ENCODE measurements around the gene PITX3. TPM values are rescaled to one million over a fixed set of nuclear protein-coding genes. Genes with fewer than 3 reads are reported as not detected.
A peak's percentile ranks its signal among the peaks of the same experiment; 100 is the strongest.

PITX3 gene
- total RNA-seq, 2 experiments from 2014 or later, result not detected

- H3K27me3 Mint-ChIP-seq, result peaks cover 48% of the 10 kb centered on the region
- no peaks in the 10 kb centered on the region for H3K9me3 Mint-ChIP-seq
- CTCF ChIA-PET, result interaction anchor here (0.9 to 12.8 kb wide), 4 partner anchors 65 to 269 kb away, joined by 3 to 593 read pairs (median 4); no protein-coding TSS in a partner anchor
- peaks cover 10% of the 10 kb centered on the region for H3K4me1 Mint-ChIP-seq
- H3K36me3 Mint-ChIP-seq (ENCODE audit: low read depth), result no peaks in the 10 kb centered on the region
- no peak overlapping the region for H3K4me3 Mint-ChIP-seq
- POLR2A ChIA-PET, result interaction anchor here (4.7 kb wide), 1 partner anchor 10 kb away, joined by 16 read pairs; the partner anchor contains the start of gene GBF1
- no peak for DNase-seq
- H3K27ac Mint-ChIP-seq, result no peak overlapping the region
Measured at GRCh38 chr10:102234888-102235597, 6.3 kb downstream of the PITX3 start.

- POLR2A ChIA-PET, result interaction anchor here (4.7 kb wide), 1 partner anchor 11 kb away, joined by 16 read pairs; the partner anchor contains the start of gene GBF1
- H3K36me3 Mint-ChIP-seq (ENCODE audit: low read depth), result no peaks in the 10 kb centered on the region
- no peak for DNase-seq
Measured at GRCh38 chr10:102233997-102234396, 7.3 kb downstream of the PITX3 start.

GRCh38 chr10:102231357-102232318 lies 9.7 kb downstream of the PITX3 start:
- peaks cover 55% of the 10 kb centered on the region for H3K27me3 Mint-ChIP-seq

More at GRCh38 chr10:102233997-102234396, 7.3 kb downstream of the PITX3 start:
- H3K4me1 Mint-ChIP-seq, result peaks cover 13% of the 10 kb centered on the region
- CTCF ChIA-PET, result interaction anchor here (2.1 to 12.8 kb wide), 2 partner anchors 64 to 118 kb away, joined by 6 to 593 read pairs; no protein-coding TSS in a partner anchor
- peaks cover 47% of the 10 kb centered on the region for H3K27me3 Mint-ChIP-seq
- H3K27ac Mint-ChIP-seq, result no peak overlapping the region
- H3K9me3 Mint-ChIP-seq, result no peaks in the 10 kb centered on the region
- no peak overlapping the region for H3K4me3 Mint-ChIP-seq

GRCh38 chr10:102230861-102231356 lies 10.4 kb downstream of the PITX3 start:
- H3K36me3 Mint-ChIP-seq (ENCODE audit: low read depth), result no peaks in the 10 kb centered on the region
- H3K27ac Mint-ChIP-seq, result no peak overlapping the region
- DNase-seq, result peak; percentile 61
- no peaks in the 10 kb centered on the region for H3K9me3 Mint-ChIP-seq
- H3K4me1 Mint-ChIP-seq, result peaks cover 24% of the 10 kb centered on the region
- CTCF ChIA-PET, result interaction anchor here (0.6 to 12.8 kb wide), 49 partner anchors 9 to 415 kb away, joined by 3 to 593 read pairs (median 7); partner anchors contain the start of genes ACTR1A, C10orf95, CUEDC2 and FBXL15
- H3K4me3 Mint-ChIP-seq, result peak overlapping the region; percentile 73
- H3K27me3 Mint-ChIP-seq, result peaks cover 63% of the 10 kb centered on the region
- POLR2A ChIA-PET, result interaction anchor here (0.7 to 4.3 kb wide), 12 partner anchors 15 to 220 kb away, joined by 3 to 39 read pairs (median 6); partner anchors contain the start of genes C10orf95, FBXL15, GBF1 and NFKB2

More at GRCh38 chr10:102231357-102232318, 9.7 kb downstream of the PITX3 start:
- DNase-seq, result peak; percentile 75
- H3K27ac Mint-ChIP-seq, result no peak overlapping the region
- H3K4me1 Mint-ChIP-seq, result peaks cover 16% of the 10 kb centered on the region
- POLR2A ChIA-PET, result interaction anchor here (0.6 to 4.3 kb wide), 15 partner anchors 11 to 249 kb away, joined by 3 to 39 read pairs (median 3); partner anchors contain the start of genes FBXL15, GBF1 and NFKB2
- CTCF ChIA-PET, result interaction anchor here (0.6 to 12.8 kb wide), 55 partner anchors 9 to 415 kb away, joined by 3 to 593 read pairs (median 5); partner anchors contain the start of genes C10orf95, FBXL15, GBF1 and NFKB2
- H3K36me3 Mint-ChIP-seq (ENCODE audit: low read depth), result no peaks in the 10 kb centered on the region
- no peaks in the 10 kb centered on the region for H3K9me3 Mint-ChIP-seq
- H3K4me3 Mint-ChIP-seq, result peak overlapping the region; percentile 73

GRCh38 chr10:102230264-102230860 lies 10.9 kb downstream of the PITX3 start:
- H3K9me3 Mint-ChIP-seq, result no peaks in the 10 kb centered on the region
- H3K4me3 Mint-ChIP-seq, result peak overlapping the region; percentile 73
- H3K36me3 Mint-ChIP-seq (ENCODE audit: low read depth), result no peaks in the 10 kb centered on the region
- H3K27me3 Mint-ChIP-seq, result peaks cover 60% of the 10 kb centered on the region
- peaks cover 29% of the 10 kb centered on the region for H3K4me1 Mint-ChIP-seq
- H3K27ac Mint-ChIP-seq, result no peak overlapping the region
- POLR2A ChIA-PET, result interaction anchor here (0.7 to 4.3 kb wide), 15 partner anchors 15 to 354 kb away, joined by 3 to 39 read pairs (median 4); partner anchors contain the start of genes C10orf95, FBXL15, GBF1 and NFKB2
- CTCF ChIA-PET, result interaction anchor here (0.6 to 12.8 kb wide), 48 partner anchors 10 to 416 kb away, joined by 3 to 593 read pairs (median 8); partner anchors contain the start of genes ACTR1A, CUEDC2, FBXL15 and GBF1
- peak; percentile 28 for DNase-seq

GRCh38 chr10:102229810-102230263 lies 11.5 kb downstream of the PITX3 start:
- peak; percentile 88 for DNase-seq
- CTCF ChIA-PET, result interaction anchor here (0.5 to 12.8 kb wide), 39 partner anchors 10 to 416 kb away, joined by 3 to 593 read pairs (median 9); partner anchors contain the start of genes CUEDC2, FBXL15, GBF1 and NFKB2
- POLR2A ChIA-PET, result interaction anchor here (0.9 to 4.3 kb wide), 12 partner anchors 16 to 354 kb away, joined by 3 to 39 read pairs (median 6); partner anchors contain the start of genes C10orf95, FBXL15, GBF1 and NFKB2
- no peaks in the 10 kb centered on the region for H3K9me3 Mint-ChIP-seq
- no peaks in the 10 kb centered on the region for H3K36me3 Mint-ChIP-seq (ENCODE audit: low read depth)
- peaks cover 29% of the 10 kb centered on the region for H3K4me1 Mint-ChIP-seq
- H3K27me3 Mint-ChIP-seq, result peaks cover 59% of the 10 kb centered on the region
- peak overlapping the region; percentile 73 for H3K4me3 Mint-ChIP-seq
- H3K27ac Mint-ChIP-seq, result no peak overlapping the region

- H3K9me3 Mint-ChIP-seq, result no peaks in the 10 kb centered on the region
- no peak overlapping the region for H3K27ac Mint-ChIP-seq
- ChIA-PET POLR2A (interaction anchor here (0.8 to 2.7 kb wide), 8 partner anchors 9 to 177 kb away, joined by 3 to 12 read pairs (median 4); partner anchors contain the start of genes GBF1 and NFKB2), CTCF (interaction anchor here (0.5 to 12.8 kb wide), 4 partner anchors 18 to 170 kb away, joined by 3 to 593 read pairs (median 117); partner anchors contain the start of genes GBF1 and NFKB2)
- H3K36me3 Mint-ChIP-seq (ENCODE audit: low read depth), result no peaks in the 10 kb centered on the region
- peaks cover 64% of the 10 kb centered on the region for H3K27me3 Mint-ChIP-seq
- peaks cover 29% of the 10 kb centered on the region for H3K4me1 Mint-ChIP-seq
- DNase-seq, result no peak
- no peak overlapping the region for H3K4me3 Mint-ChIP-seq
Measured at GRCh38 chr10:102227050-102227449, 14.3 kb downstream of the PITX3 start.

GRCh38 chr10:102226542-102226870 lies 14.8 kb downstream of the PITX3 start:
- Mint-ChIP-seq H3K27me3 (peaks cover 61% of the 10 kb centered on the region), H3K36me3 (ENCODE audit: low read depth) (no peaks in the 10 kb centered on the region), H3K4me3 (peak overlapping the region; percentile 63), H3K4me1 (peaks cover 28% of the 10 kb centered on the region), H3K9me3 (no peaks in the 10 kb centered on the region), H3K27ac (no peak overlapping the region)
- CTCF ChIA-PET, result interaction anchor here (0.5 to 12.8 kb wide), 5 partner anchors 19 to 171 kb away, joined by 3 to 593 read pairs (median 35); partner anchors contain the start of genes GBF1 and NFKB2
- no peak for DNase-seq
- POLR2A ChIA-PET, result interaction anchor here (0.8 to 2.7 kb wide), 10 partner anchors 9 to 224 kb away, joined by 3 to 12 read pairs (median 3); partner anchors contain the start of genes GBF1 and NFKB2

GRCh38 chr10:102225646-102226541 lies 15.4 kb downstream of the PITX3 start, which contains the start of gene ELOVL3:
Gene ELOVL3, plus strand, starts transcription at chr10:102226299. Its CDS starts 250 bp downstream, at chr10:102226549.
- H3K27ac Mint-ChIP-seq, result peak within 1 kb of the TSS; percentile 44
- DNase-seq, result peak; percentile 90
- POLR2A ChIA-PET, result interaction anchor here (0.8 to 2.7 kb wide), 8 partner anchors 19 to 224 kb away, joined by 3 to 12 read pairs (median 4); partner anchors contain the start of genes GBF1 and NFKB2
- peaks cover 26% of the 10 kb centered on the region for H3K4me1 Mint-ChIP-seq
- no peaks in the 10 kb centered on the region for H3K9me3 Mint-ChIP-seq
- H3K27me3 Mint-ChIP-seq, result peaks cover 67% of the 10 kb centered on the region
- CTCF ChIA-PET, result interaction anchor here (1.0 to 12.8 kb wide), 4 partner anchors 37 to 171 kb away, joined by 4 to 593 read pairs (median 117); partner anchors contain the start of gene NFKB2
- peak within 1 kb of the TSS; percentile 63 for H3K4me3 Mint-ChIP-seq
- H3K36me3 Mint-ChIP-seq (ENCODE audit: low read depth), result no peaks in the 10 kb centered on the region

GRCh38 chr10:102222797-102223196 lies 18.5 kb downstream of the PITX3 start:
- peaks cover 44% of the 10 kb centered on the region for H3K27me3 Mint-ChIP-seq
- H3K36me3 Mint-ChIP-seq (ENCODE audit: low read depth), result no peaks in the 10 kb centered on the region
- H3K27ac Mint-ChIP-seq, result no peak overlapping the region
- DNase-seq, result no peak
- H3K4me3 Mint-ChIP-seq, result no peak overlapping the region
- CTCF ChIA-PET, result interaction anchor here (0.6 to 1.3 kb wide), 2 partner anchors 34 to 53 kb away, joined by 4 to 7 read pairs; no protein-coding TSS in a partner anchor
- POLR2A ChIA-PET, result no interaction called here
- no peaks in the 10 kb centered on the region for H3K9me3 Mint-ChIP-seq
- H3K4me1 Mint-ChIP-seq, result peaks cover 16% of the 10 kb centered on the region

All from activated CD4-positive, alpha-beta memory T cell treated with anti-CD3 and anti-CD28 coated beads, Interleukin-2, amount 10 ng/mL, durations not matched to agents 7 days and 5 days (primary cell).